Measurements from ENCODE around the gene ETV3L. TPM values are rescaled to one million over a fixed set of nuclear protein-coding genes. Genes with fewer than 3 reads are reported as not detected.
A peak's percentile ranks its signal among the peaks of the same experiment; 100 is the strongest.

The ETV3L gene
- total and polyA plus RNA-seq, 2 experiments from 2014 or later = not detected

DNA sequence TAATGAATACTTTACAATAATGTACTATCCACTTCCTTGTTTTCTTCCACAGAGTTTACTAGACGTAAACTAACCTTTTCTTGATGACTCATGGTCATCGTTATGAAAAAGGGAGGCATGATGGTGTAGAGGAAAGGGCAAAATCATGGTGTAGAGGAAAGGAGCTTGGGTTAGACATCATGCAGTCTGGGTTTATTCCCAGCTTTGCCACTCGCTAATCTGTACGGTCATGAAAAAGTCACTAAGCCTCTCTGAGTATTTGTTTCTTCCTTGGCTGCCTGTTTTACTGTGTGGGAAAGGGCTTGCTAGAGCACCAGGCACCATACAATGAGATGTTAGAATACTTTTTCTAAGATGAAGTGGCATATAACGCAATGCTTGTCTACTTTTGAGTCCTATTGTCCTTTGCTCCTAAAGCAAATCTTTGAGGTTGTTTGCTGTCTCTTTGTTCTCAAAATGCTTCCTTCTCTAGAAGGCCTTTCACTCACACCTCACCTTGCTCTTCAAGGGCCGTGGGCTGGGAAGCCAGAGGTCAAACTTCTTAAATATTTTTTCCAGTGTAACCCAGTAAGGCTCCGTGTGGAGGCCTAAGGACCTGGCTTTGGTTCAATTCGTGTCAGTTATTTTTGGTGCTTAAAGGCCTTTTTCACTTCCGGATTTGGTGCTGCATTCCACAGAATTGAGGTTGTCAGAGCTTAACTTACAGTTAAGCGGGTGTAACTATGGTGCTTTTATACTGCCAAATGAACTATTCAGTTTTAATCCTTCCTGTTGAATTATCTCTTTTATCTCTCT, 48.5 kb upstream of the ETV3L start:
- Mint-ChIP-seq H3K4me3 (no peak overlapping the region), H3K27ac (no peak overlapping the region), H3K4me1 (peaks cover 4% of the 10 kb centered on the region; the same call in 1 of the 3 replicates), H3K36me3 (ENCODE audit: low read depth) (no peaks in the 10 kb centered on the region), H3K9me3 (no peaks in the 10 kb centered on the region), H3K27me3 (ENCODE audit: insufficient read depth, low read depth, poor library complexity) (peaks cover 5% of the 10 kb centered on the region)
- Histone ChIP-seq H3K9me2 (ENCODE audit: insufficient read depth) (no peaks in the 10 kb centered on the region; the same call in 1 of the 2 replicates), H3K79me2 (replicated peaks; ENCODE audit: insufficient read depth) (no peaks in the 10 kb centered on the region), H3K27me3 (ENCODE audit: insufficient read depth) (no peaks in the 10 kb centered on the region), H3F3A (replicated peaks; ENCODE audit: low read depth) (no peaks in the 10 kb centered on the region), H2AFZ (peak overlapping the region; percentile 83), H3K4me1 (ENCODE audit: insufficient read depth) (no peaks in the 10 kb centered on the region), H3K27ac (ENCODE audit: low read depth) (no peak overlapping the region), H3K4me2 (no peak overlapping the region), H3K36me3 (ENCODE audit: insufficient read depth) (no peaks in the 10 kb centered on the region), H3K4me3 (no peak overlapping the region), H4K20me1 (replicated peaks; ENCODE audit: insufficient read depth) (no peaks in the 10 kb centered on the region)
- ATAC-seq (no peak), DNase-seq (ENCODE audit: low spot score) (no peak)
- TF ChIP-seq ZNF331 (CRISPR knock-in tag; IDR thresholded peaks at IDR 0.05; ENCODE audit: low read depth) = no peak
- no peak for TF ChIP-seq STAT1 (IDR thresholded peaks at IDR 0.05; ENCODE audit: unreplicated experiment)
- no peak for TF ChIP-seq POLR2AphosphoS5 (IDR thresholded peaks at IDR 0.05; ENCODE audit: low read depth)
- no peak for TF ChIP-seq NANOG (IDR thresholded peaks at IDR 0.05; ENCODE audit: borderline replicate concordance)
- TF ChIP-seq, protein P1, sequence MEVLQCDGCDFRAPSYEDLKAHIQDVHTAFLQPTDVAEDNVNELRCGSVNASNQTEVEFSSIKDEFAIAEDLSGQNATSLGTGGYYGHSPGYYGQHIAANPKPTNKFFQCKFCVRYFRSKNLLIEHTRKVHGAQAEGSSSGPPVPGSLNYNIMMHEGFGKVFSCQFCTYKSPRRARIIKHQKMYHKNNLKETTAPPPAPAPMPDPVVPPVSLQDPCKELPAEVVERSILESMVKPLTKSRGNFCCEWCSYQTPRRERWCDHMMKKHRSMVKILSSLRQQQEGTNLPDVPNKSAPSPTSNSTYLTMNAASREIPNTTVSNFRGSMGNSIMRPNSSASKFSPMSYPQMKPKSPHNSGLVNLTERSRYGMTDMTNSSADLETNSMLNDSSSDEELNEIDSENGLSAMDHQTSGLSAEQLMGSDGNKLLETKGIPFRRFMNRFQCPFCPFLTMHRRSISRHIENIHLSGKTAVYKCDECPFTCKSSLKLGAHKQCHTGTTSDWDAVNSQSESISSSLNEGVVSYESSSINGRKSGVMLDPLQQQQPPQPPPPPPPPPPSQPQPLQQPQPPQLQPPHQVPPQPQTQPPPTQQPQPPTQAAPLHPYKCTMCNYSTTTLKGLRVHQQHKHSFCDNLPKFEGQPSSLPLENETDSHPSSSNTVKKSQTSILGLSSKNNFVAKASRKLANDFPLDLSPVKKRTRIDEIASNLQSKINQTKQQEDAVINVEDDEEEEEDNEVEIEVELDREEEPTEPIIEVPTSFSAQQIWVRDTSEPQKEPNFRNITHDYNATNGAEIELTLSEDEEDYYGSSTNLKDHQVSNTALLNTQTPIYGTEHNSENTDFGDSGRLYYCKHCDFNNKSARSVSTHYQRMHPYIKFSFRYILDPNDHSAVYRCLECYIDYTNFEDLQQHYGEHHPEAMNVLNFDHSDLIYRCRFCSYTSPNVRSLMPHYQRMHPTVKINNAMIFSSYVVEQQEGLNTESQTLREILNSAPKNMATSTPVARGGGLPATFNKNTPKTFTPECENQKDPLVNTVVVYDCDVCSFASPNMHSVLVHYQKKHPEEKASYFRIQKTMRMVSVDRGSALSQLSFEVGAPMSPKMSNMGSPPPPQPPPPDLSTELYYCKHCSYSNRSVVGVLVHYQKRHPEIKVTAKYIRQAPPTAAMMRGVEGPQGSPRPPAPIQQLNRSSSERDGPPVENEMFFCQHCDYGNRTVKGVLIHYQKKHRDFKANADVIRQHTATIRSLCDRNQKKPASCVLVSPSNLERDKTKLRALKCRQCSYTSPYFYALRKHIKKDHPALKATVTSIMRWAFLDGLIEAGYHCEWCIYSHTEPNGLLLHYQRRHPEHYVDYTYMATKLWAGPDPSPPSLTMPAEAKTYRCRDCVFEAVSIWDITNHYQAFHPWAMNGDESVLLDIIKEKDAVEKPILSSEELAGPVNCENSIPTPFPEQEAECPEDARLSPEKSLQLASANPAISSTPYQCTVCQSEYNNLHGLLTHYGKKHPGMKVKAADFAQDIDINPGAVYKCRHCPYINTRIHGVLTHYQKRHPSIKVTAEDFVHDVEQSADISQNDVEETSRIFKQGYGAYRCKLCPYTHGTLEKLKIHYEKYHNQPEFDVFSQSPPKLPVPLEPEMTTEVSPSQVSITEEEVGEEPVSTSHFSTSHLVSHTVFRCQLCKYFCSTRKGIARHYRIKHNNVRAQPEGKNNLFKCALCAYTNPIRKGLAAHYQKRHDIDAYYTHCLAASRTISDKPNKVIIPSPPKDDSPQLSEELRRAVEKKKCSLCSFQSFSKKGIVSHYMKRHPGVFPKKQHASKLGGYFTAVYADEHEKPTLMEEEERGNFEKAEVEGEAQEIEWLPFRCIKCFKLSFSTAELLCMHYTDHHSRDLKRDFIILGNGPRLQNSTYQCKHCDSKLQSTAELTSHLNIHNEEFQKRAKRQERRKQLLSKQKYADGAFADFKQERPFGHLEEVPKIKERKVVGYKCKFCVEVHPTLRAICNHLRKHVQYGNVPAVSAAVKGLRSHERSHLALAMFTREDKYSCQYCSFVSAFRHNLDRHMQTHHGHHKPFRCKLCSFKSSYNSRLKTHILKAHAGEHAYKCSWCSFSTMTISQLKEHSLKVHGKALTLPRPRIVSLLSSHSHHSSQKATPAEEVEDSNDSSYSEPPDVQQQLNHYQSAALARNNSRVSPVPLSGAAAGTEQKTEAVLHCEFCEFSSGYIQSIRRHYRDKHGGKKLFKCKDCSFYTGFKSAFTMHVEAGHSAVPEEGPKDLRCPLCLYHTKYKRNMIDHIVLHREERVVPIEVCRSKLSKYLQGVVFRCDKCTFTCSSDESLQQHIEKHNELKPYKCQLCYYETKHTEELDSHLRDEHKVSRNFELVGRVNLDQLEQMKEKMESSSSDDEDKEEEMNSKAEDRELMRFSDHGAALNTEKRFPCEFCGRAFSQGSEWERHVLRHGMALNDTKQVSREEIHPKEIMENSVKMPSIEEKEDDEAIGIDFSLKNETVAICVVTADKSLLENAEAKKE (CRISPR knock-in tag; IDR thresholded peaks at IDR 0.05) = no peak
- TF ChIP-seq CTCF (conservative IDR thresholded peaks at IDR 0.05; ENCODE audit: low read depth in 2 of 2) = no peak
- no peak for TF ChIP-seq ETS1 (IDR thresholded peaks at IDR 0.05)
- TF ChIP-seq REST (IDR thresholded peaks at IDR 0.05; ENCODE audit: unreplicated experiment) = no peak
- TF ChIP-seq ZNF114 (CRISPR knock-in tag; IDR thresholded peaks at IDR 0.05) = no peak
- no peak for TF ChIP-seq EZH2 (IDR thresholded peaks at IDR 0.05; ENCODE audit: low read depth, unreplicated experiment)
- no peak for TF ChIP-seq JUNB (IDR thresholded peaks at IDR 0.05; ENCODE audit: unreplicated experiment)
- no peak for TF ChIP-seq CREB1 (CRISPR knock-in tag; IDR thresholded peaks at IDR 0.05; ENCODE audit: low read depth)
- no peak for TF ChIP-seq EZH2phosphoT487 (IDR thresholded peaks at IDR 0.05; ENCODE audit: unreplicated experiment)
